HEK293T (cell line): ENCODE measurements around the gene RALGPS2.

Experiments used
- BHLHE40 ChIP-seq: fragments of 450-650 bp; IDR thresholded peaks from 2 replicates; pipeline ENCODE4 v1.6.1; 2016; ENCODE audit warnings: mild to moderate bottlenecking, moderate library complexity, borderline replicate concordance
- FOXA1 ChIP-seq: fragments of 450-650 bp; IDR thresholded peaks from 2 replicates; pipeline ENCODE4 v1.6.1; 2016; ENCODE audit warnings: mild to moderate bottlenecking
- FOXK2 ChIP-seq: fragments of 450-650 bp; IDR thresholded peaks from 2 replicates; pipeline ENCODE4 v1.6.1; 2016; ENCODE audit warnings: mild to moderate bottlenecking
- FOXM1 ChIP-seq: fragments of 450-650 bp; IDR thresholded peaks from 2 replicates; pipeline ENCODE4 v1.6.1; 2017; ENCODE audit warnings: mild to moderate bottlenecking, borderline replicate concordance
- HDGF ChIP-seq: fragments of 450-650 bp; IDR thresholded peaks from 2 replicates; pipeline ENCODE4 v1.6.1; 2017; ENCODE audit warnings: antibody characterized with exemption, borderline replicate concordance
- L3MBTL2 ChIP-seq: fragments of 450-650 bp; conservative IDR thresholded peaks from 2 replicates; pipeline ENCODE4 v1.6.1; 2016; ENCODE audit warnings: mild to moderate bottlenecking
- LEF1 ChIP-seq: fragments of 450-650 bp; IDR thresholded peaks from 2 replicates; pipeline ENCODE4 v1.6.1; 2017; ENCODE audit warnings: mild to moderate bottlenecking, borderline replicate concordance
- NFRKB ChIP-seq: fragments of 450-650 bp; IDR thresholded peaks from 2 replicates; pipeline ENCODE4 v1.6.1; 2016; ENCODE audit warnings: mild to moderate bottlenecking, moderate library complexity
- PKNOX1 ChIP-seq: fragments of 450-650 bp; IDR thresholded peaks from 2 replicates; pipeline ENCODE4 v1.6.1; 2016
- SP1 ChIP-seq: fragments of 450-650 bp; IDR thresholded peaks from 2 replicates; pipeline ENCODE4 v1.6.1; 2017
- TARDBP ChIP-seq: fragments of 450-650 bp; IDR thresholded peaks from 2 replicates; pipeline ENCODE4 v1.6.1; 2016
- ZNF384 ChIP-seq: fragments of 450-650 bp; IDR thresholded peaks from 2 replicates; pipeline ENCODE4 v1.6.1; 2016

- TF ChIP-seq PKNOX1 (no peak), FOXM1 (no peak), BHLHE40 (no peak), SP1 (no peak), NFRKB (no peak), FOXA1 (no peak), LEF1 (no peak), ZNF384 (no peak), HDGF (no peak), L3MBTL2 (no peak), TARDBP (no peak), FOXK2 (no peak)
These were observed 216.8 kb downstream of the RALGPS2 start for GRCh38 chr1:178941849-178942248.
